ENCODE results near the gene TPP2.

The TPP2 gene

GRCh38 chr13:102591988-102592781 is 4.6 kb upstream of the TPP2 start:
- peak overlapping the region; percentile 65 for H3K4me3 ChIP-seq (ENCODE audit: low read depth, low read length)
- DNase-seq (ENCODE audit: low read depth) = peak; percentile 79
- TF ChIP-seq, protein P1, sequence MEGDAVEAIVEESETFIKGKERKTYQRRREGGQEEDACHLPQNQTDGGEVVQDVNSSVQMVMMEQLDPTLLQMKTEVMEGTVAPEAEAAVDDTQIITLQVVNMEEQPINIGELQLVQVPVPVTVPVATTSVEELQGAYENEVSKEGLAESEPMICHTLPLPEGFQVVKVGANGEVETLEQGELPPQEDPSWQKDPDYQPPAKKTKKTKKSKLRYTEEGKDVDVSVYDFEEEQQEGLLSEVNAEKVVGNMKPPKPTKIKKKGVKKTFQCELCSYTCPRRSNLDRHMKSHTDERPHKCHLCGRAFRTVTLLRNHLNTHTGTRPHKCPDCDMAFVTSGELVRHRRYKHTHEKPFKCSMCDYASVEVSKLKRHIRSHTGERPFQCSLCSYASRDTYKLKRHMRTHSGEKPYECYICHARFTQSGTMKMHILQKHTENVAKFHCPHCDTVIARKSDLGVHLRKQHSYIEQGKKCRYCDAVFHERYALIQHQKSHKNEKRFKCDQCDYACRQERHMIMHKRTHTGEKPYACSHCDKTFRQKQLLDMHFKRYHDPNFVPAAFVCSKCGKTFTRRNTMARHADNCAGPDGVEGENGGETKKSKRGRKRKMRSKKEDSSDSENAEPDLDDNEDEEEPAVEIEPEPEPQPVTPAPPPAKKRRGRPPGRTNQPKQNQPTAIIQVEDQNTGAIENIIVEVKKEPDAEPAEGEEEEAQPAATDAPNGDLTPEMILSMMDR (conservative IDR thresholded peaks at IDR 0.05; ENCODE audit: low read depth, low read length) = peak; percentile 85

GRCh38 chr13:102593466-102593865 is 3.3 kb upstream of the TPP2 start:
- no peak overlapping the region for H3K4me3 ChIP-seq (ENCODE audit: low read depth, low read length)
- TF ChIP-seq, protein P1 (conservative IDR thresholded peaks at IDR 0.05; ENCODE audit: low read depth, low read length) = no peak
- DNase-seq (ENCODE audit: low read depth) = no peak

GRCh38 chr13:102597029-102597961 is 509 bp downstream of the TPP2 start:
- H3K4me3 ChIP-seq (ENCODE audit: low read depth, low read length) = peak overlapping the region; percentile 92
- TF ChIP-seq, protein P1 (conservative IDR thresholded peaks at IDR 0.05; ENCODE audit: low read depth, low read length) = no peak
- DNase-seq (ENCODE audit: low read depth) = peak; percentile 66

DNA sequence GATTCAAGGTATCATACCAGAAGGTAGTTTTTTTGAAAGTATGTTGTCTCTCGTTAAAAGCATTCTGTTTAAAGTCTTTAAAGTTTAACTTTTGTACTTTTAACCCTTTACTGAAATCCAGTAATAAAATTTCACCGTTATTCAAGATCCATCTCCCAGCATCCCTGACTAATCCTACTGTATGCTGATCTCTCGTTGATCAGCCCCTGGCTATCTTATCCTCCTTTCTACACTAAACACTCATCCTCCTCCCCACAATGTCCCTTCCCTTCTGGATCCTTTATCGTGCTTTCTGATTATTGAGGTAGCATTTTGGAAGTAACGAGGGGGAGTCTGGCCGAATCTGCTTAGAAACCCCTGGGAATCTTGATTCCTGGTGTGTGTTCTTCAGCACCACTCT is 1.3 kb downstream of the TPP2 start:
- TF ChIP-seq, protein P1 (conservative IDR thresholded peaks at IDR 0.05; ENCODE audit: low read depth, low read length) = no peak
- DNase-seq (ENCODE audit: low read depth) = no peak
- H3K4me3 ChIP-seq (ENCODE audit: low read depth, low read length) = peak overlapping the region; percentile 92

- H3K4me3 ChIP-seq (ENCODE audit: low read depth, low read length) = no peak overlapping the region
- TF ChIP-seq, protein P1 (conservative IDR thresholded peaks at IDR 0.05; ENCODE audit: low read depth, low read length) = no peak
- no peak for DNase-seq (ENCODE audit: low read depth)
Measured at GRCh38 chr13:102599426-102600012, 2.7 kb downstream of the TPP2 start.

DNA sequence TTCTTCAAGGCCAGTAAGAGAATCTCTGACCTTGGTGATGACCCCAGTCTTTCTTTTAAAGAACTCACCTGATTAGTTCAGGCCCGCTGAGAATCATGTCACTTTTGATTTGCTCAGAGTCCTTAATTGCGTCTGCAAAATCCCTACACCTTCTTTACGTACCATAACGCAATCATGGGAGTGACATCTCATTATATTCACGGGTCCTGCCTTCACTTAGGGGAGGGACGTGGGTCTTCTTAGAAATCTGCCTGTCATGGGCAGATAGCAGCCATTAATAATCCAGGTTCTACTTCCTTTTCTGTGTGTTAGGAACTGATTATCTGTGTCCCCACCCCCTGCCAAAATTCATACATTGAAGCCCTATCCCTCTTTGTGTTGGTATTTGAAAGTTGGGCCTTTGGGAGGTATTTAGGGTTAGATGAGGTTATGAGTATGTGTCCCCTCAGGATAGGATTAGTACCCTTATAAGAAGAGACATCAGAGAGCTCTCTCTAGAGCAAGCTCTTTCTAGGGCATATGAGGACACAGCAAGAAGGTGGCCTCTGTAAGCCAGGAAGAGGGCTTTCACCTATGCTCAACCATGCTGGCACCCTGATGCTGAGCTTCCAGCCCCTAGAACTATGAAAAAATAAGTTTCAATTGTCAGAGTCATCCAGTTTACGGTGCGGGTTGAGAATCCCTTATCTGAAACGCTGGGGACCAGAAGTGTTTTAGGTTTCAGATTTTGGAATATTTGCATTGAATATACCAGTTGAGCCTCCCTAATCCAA is 9.9 kb downstream of the TPP2 start:
- DNase-seq (ENCODE audit: low read depth) = no peak
- TF ChIP-seq, protein P1 (conservative IDR thresholded peaks at IDR 0.05; ENCODE audit: low read depth, low read length) = no peak
- H3K4me3 ChIP-seq (ENCODE audit: low read depth, low read length) = no peak overlapping the region

All from choroid plexus epithelial cell (primary cell).